Endometrial microvascular endothelial cells (primary cell): Measurements from ENCODE around the gene MECR. TPM values are rescaled to one million over a fixed set of nuclear protein-coding genes. Genes with fewer than 3 reads are reported as not detected.

ENCODE experiments used
- in situ Hi-C: cut with HindIII; loops from 2 replicates; pipeline ENCODE4 v1.10.0; 2017; ENCODE audit warnings: low sequenced_read_pairs, low pct_unique_long_range_greater_than_20kb; ENCODE audit errors: inconsistent ontology term
- total RNA-seq: library from RNA; depleted of rRNA; stranded (reverse); fragments of >200 nt; gene quantifications from one replicate; pipeline ENCODE4 v1.2.3, GENCODE V29; 2015; ENCODE audit errors: inconsistent ontology term

MECR gene
- total RNA-seq, 1 donor from 2014 or later = 33.6 TPM

DNA sequence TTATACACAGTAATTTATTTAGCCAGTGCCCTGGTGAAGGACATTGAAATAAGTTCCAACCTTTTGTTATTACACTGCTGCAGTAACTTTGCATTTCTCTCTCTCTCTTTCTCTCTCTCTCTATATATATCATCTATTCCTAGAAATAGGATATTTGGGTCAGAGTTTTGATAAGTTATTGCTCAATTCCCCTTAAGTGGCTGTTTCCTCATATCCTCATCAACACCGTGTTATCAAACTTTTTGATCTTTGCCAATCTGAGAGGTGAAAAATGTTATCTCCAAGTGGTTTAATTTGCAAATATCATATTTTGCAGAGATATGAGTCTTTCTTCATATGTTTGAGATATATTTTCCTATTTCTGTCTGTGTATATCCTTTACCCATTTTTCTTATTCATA lies 47.4 kb downstream of the MECR start:
- in situ Hi-C loops = no loop called here

DNA sequence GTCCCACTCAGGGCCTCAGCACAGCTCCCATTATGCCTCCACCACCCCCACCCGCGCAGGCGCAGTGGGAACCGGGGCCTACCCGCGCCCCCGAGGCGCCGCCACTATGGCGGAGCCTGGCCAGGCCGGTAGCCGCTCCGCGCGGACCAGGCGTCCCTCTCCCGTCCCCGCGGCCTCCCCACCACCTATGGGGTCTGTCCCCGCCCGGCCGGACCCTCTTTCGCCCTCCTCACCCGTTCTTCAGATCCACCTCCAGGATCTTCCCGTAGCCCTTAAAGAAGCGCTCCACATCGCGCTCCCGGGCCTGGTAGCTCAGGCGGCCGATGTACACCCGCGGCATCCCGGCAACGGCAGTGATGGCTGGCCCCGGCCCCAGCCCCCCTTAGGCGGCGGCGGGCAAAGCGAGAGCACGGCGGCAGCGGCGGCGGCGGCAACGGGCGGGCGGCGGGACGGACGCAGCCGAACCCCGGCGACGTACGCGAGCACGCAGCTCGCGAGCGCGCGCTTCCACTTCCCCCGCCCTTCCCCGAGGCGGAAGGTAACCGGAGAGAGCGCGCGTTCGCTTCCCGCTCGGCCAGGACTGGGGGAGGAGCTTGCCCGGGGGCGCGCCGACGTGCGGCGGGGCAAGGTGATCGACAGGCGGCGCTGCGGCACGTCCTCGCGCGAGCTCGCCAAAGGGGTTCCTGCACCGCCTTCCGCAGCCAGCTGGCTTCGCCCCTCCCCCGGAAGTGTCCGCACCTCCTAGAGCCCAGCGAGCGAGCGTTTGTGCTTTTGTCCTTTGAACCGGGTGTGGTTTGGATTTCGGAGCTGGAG lies 49.1 kb downstream of the MECR start, which contains the start of gene SRSF4:
Gene SRSF4 (minus strand): TSS at position 488 of the 813 bp plus-strand sequence. CDS start 148 bp downstream, at position 340.
- in situ Hi-C loops = no loop called here

DNA sequence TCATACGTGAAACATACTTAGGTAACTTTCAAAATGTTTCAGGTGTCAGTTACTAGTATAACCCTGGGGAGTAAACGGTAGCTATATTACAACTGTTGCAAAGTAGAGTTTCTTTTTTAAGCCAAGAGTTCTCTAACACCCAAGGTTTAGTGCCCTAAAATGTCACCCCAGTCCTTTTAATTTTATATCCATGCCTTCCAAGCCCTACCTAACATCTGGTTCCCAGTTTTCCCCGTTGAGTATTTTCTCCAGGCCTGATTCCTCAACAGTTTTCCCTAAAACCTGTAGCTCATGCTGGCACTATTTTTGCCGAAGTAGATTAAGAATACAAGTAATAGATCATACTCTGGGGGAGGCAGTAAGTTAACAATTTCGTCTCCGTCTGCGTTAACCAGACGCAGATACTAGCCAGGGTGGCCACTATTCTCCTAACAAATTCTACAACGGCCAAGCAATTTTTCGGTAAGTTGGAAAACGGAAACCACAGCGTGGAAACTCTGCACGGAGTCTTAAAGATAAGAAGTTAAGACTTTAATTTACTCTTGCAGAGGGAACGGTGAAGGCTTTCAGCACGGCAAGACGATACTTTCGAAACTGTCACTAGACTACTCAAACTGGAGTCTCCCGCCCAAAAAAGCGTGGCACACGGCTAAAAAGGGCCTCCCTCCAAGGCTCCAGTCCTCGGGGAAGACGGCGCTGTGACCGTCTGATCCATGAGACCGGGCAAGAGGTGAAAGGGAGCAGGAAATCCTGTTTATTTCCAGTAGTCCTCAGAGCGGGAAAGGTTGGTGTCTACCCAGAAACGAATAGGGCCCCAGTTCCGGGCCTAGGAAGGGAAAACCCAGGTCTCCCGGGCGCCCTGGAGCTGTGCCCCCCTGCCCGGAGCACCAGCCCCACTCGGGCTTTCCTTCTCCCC lies 50.0 kb downstream of the MECR start:
- in situ Hi-C loops = no loop called here

DNA sequence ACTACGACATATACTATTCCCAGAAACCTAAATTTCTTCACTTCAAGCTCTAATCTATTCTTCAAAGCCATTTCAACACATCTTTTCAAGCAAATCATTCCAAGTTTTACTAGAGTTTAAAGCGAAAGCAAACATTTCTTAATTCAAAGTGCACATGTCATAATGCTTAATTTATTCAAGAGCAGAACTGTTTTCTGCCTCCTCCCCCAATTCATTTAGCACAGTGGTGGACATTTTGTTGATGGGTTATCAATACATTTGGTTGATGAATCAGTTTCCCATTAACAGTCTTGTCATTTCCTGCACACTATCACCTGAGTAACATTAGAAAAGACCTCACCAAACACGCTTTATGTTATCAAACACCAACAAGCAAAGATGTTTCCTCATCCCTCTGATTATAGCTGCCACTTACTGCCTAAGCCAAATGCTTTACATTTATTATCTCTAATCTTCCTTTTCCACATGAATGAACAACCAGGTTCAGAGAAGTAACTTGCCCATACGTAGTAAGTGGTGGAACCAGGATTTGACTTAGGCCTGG lies 51.0 kb downstream of the MECR start:
- in situ Hi-C loops = no loop called here

DNA sequence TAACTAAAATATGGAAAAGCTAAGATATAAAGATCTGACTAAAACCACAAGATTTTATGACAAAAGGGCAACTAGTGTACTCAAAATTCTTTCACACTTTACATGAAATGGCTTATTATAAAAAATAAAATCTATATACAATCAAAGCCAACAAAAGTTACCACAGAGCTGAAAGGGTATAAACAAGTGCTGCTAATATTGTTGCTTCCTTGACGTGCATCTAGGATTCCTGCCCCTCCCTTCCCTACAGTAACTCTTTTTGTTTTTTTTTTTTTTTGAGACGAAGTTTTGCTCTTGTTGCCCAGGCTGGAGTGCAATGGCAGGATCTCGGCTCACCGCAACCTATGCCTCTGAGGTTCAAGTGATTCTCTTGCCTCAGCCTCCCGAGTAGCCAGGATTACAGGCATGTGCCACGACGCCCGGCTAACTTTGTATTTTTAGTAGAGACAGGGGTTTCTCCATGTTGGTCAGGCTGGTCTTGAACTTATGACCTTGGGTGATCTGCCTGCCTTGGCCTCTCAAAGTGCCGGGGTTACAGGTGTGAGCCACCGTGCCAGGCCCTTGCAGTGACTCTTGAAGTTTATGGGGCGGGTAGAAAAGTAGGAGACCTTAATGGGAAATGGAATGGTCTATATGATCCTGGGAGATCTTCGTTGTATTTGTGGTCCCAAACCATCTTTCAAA lies 53.6 kb downstream of the MECR start:
- in situ Hi-C loops = no loop called here

DNA sequence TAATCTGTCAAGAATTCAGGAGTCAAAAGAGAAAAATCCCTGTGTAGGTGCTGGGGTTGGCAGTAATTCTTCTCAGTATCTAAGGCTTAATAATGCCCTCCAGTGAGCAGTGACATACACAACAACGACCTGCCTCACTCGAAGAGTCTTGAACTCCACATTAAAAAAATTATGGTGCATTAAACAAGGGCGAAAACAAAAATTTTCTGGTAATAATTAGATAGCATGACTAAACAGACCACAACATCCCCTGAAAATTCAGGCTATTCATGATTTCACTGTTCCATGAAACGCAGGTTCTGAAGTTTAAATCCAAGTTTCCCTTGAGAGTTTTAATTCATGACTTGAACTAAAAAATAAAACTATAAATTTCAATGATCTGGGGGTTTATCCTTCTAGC lies 54.2 kb downstream of the MECR start:
- in situ Hi-C loops = no loop called here

DNA sequence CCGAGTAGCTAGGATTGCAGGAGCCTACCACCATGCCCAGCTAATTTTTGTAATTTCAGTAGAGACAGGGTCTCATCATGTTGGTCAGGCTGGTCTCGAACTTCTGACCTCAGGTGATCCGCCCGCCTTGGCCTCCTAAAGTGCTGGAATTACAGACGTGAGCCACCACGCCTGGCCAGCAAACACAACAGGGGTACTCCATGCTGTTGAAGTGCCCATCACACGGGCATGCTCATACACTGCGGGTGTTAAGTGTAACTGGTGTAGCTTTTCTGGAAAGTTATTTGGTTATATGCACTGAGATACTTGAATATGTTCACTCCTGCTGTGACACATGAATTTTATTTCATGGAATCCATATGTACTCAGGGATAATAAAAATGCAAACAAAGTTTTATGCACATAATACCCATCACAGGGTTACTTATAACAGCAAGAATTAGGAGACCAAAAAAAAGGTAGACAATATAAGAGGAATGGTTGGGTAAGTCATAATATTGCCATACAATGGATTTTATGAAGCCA lies 58.3 kb downstream of the MECR start:
- in situ Hi-C loops = no loop called here

DNA sequence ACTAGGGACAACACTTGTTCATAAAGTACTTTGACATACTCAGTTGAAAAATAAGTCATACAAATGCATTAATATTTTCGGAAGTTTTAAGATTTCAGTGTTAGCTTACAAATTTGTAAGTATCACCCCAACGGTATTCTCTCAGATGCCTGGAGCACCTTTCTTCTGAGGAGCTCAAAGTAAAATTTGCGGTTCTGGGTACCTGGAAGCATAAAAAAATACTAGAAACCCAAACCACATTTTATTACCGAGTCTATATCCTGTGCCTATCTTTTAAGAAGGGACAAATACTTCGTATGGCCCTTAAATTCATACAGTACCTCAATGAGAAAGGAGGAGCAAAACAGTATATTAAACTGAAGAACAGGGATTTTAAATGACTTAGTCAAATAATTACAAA lies 59.2 kb downstream of the MECR start:
- in situ Hi-C loops = no loop called here

DNA sequence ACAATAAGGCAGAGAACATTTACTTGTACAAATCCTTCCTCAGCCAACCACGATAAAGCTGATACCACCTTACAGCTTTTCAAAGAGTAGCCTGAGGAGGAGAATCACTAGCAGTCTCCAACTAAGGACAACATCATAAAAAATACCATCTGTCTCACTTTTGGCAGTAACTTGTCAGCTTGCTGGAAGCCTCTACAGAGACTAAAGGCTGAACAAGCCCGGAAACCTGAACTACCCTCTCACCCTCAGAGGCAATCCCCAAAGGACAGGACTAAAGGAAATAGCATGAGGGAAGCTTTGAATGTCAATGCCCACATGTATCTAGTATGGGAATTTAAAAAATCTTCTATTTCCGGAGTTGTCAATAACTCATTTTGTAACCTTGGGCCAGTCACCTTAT lies 59.6 kb downstream of the MECR start:
- in situ Hi-C loops = no loop called here

DNA sequence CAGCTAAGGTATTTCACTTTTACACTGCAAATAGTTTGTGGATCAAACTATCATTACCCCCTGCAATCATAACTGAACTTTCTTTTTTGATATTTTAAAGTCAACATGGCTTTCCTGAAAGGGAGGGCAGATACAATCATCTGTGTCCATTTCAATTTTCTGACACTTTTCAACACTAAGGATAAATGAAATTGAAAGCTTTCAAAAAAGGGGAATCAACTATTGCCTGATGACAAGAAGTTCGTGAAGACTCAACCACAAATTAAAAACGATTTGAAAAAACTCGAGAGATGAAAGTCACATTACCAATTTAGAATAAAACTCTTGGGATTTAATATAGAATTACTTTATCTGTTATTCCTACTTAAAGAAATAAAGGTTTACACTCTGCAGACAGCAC lies 60.8 kb downstream of the MECR start:
- in situ Hi-C loops = no loop called here

DNA sequence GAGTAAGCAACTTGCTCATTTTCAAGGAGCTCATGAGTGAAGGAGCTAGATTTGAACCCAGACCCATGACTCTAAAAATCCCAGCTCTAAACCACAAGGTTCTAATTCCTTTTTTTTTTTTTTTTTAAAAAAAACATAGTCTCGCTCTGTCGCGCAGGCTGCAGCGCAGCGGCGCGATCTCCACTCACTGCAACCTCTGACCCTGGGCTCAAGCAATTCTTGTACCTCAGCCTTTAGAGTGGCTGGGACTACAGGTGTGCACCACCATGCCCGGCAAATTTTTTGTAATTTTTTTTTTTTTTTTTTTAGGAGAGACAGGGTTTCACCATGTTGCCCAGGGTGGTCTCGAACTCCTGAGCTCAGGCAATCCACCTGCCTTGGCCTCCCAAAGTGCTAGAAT lies 62.8 kb downstream of the MECR start:
- in situ Hi-C loops = no loop called here

DNA sequence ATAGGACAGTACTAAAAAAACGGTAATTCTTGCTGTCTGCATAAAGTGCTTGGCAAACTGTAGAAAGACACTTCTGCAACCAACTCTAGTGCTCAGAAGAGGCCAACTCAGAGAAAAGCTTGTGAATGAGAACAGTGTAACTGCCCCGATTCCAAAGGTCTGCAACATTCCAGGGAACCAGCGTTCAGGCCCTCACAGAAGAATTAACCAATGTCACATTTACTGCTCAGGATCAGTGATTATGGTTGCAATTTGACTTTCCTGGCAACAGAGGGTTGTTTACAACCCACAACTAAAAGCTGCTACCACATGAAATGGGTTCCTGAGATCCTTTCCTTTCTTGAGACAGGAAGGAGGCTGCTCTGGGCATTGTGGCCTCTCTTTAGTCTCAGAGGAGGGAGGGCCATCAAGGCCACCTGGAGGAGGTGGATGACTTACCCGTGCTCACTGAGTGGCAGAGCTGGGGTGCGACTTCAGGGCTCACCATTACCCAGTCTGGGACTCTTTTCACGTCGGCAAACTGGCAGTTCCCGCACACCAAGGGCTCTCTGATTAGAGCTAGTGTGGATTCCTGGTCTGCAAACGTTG lies 64.3 kb downstream of the MECR start:
- in situ Hi-C loops = no loop called here

DNA sequence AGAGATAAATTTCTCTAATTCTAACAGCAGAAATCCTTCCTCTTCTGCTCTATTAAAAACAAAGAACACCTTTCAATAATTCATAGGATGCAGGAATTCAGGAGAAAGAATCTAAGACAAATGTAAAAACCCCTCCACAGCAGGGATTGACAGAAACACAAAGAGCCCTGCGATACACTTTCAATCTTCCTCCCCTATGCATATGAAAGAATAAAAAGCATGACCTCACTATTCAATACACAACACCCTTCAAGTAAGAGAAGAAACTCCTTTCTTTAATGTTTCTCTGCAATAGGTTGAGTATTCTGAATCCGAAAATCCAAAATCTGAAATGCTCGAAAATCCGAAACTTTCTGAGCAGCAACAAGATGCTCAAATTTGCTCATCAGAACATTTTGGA lies 66.1 kb downstream of the MECR start:
- in situ Hi-C loops = no loop called here

DNA sequence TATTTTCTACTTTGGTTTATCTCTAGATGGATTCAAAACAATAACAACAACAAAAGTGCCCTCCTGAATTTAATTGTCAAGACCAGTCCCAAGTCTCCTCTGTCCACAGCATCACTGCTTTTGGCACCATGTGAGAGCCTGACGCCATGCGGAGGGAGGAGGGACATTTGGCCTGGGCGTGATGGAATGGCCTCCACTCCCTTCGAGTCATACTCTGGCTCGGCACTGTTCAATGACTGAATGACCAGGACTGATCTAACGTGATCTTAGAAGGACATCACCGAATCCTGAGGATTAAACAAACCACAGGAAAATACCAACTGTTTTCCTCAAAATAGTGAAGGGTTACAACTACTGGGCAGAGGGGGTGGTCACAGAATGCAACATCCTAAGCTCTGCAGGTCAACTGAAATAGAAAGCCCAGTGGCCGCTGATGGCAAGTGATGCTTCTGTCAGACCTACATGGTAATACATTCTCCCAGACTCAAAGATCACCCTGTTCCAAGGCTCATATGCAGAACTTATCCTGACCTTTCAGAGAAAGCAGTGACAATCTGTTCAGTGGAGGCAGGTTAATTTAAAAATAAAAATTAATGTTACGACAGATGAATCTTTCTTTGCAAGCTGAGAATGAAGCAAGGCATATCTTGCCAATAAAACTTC lies 68.1 kb downstream of the MECR start:
- in situ Hi-C loops = no loop called here

DNA sequence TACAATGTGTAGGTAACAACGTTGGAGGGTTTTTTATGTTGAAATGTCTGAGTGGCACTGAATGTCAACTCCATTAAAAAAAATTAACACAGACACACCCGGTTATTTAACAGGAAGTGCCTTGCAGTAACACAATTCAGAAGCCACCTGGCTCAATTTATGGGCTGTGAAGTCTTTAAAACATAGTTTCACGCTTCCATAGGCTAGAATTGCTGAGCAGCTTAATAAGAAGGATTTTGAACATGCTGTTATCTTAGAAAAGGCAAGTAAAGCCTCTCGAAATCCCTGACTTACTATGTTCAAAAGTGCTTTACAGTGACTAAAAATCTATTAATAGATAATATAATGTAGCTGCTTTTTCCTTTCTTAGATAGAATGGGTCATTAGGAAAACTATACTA lies 68.7 kb downstream of the MECR start:
- in situ Hi-C loops = no loop called here

DNA sequence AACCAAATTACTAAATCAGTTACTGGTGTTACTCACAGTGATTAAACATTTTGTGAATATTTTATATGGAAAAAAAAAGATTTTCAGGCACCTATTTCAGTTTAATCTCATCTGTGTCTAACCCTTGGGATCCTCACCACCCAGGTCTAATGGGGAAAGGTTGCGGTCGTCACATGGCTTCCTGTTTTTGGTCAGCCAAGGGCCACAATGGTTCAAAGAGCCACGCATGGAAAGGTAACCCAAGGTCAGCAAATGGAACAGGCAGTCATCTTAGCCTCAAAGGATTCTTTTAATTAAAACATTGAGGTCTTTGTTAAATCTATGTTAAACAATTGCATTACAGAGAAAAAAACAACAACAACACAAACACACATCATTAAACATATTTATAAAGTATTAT lies 71.0 kb downstream of the MECR start:
- in situ Hi-C loops = no loop called here

DNA sequence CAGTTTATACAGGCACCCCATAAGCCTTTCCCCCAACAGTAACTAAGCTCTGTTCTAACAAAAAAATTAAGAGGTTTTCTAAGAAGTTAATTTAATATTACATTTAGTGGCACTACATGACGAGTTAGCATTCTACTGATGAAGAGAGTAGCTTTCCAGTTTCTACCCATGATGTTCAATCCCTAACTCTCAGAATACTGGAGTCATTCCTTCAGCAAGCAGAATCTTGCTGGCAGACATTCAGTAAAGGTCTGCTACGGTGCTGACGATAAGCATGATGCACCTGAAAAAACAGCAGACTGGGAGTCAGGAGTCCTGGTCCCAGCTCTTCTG lies 73.5 kb downstream of the MECR start:
- in situ Hi-C loops = no loop called here

DNA sequence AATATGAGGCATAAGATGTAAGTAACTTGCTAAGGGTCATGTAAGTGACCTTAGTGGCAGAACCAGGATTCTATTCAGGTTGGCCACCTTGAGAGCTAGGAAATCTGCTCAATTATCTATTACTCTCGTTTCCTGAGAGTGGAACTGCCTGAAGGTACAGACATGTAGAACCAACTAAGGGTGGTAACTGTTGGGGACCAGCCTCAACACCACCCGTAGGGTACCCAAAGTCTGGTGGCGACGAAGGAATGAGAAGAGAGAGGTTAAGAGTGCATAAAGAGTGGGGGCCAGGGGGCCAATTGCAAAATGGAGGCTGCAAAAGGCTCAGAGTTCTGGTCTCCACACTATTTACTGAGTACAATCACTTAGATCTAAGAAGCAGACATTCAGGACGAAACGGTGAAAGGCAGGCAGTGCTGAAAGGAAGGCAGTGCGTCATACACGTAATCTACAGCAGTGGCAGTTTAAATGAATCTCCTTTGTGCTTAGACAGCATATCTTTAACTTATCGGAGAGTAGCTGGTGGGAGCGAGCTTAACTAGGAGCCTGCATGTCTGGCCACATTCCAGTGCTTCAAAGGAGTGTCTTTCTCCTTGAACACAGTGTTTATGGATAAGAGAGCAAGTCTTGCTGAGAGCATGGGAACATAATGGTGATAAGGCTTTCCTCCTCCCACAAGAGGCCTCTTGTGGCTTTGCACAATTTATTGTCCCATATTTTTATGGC lies 74.0 kb downstream of the MECR start:
- in situ Hi-C loops = no loop called here
